HL-60 (cell line): ENCODE results near the gene WDR37.

Source experiments
- DNase-seq, 2 experiments: peaks; one replicate each; pipeline ENCODE4 v3.0.0-alpha.2; 2010 to 2020; ENCODE audit warnings: low read depth in 1 of 2, low spot score in 1 of 2
- H3K27ac ChIP-seq: fragments of 250-450 bp; sonication (Bioruptor Pico); replicated peaks from 2 replicates; pipeline ENCODE4 v1.5.1; 2020; ENCODE audit warnings: mild to moderate bottlenecking, moderate library complexity
- H3K27me3 ChIP-seq: fragments of 250-450 bp; sonication (Bioruptor Pico); 2 replicates; pipeline ENCODE4 v1.5.1; 2021; ENCODE audit warnings: mild to moderate bottlenecking, moderate library complexity; ENCODE audit not compliant: insufficient read depth, poor library complexity, severe bottlenecking
- H3K4me3 ChIP-seq: replicated peaks from 2 replicates; pipeline ENCODE4 v1.5.1; 2011; ENCODE audit warnings: mild to moderate bottlenecking, control low read depth, low read length; ENCODE audit not compliant: insufficient read depth
- CTCF ChIP-seq: IDR thresholded peaks from one replicate; pipeline ENCODE4 v1.5.1; 2011; ENCODE audit warnings: low read length, control low read depth, inconsistent platforms; ENCODE audit not compliant: insufficient read depth
- GABPA ChIP-seq: IDR thresholded peaks from 2 replicates; pipeline ENCODE4 v1.6.1; 2012; ENCODE audit warnings: low read depth
- POLR2AphosphoS5 ChIP-seq: IDR thresholded peaks from 2 replicates; pipeline ENCODE4 v1.6.1; 2012; ENCODE audit warnings: low read depth
- SPI1 ChIP-seq: IDR thresholded peaks from 2 replicates; pipeline ENCODE4 v1.6.1; 2012; ENCODE audit warnings: low read depth, mild to moderate bottlenecking, borderline replicate concordance
- TF ChIP-seq, protein P1 (sequence below): IDR thresholded peaks from 2 replicates; pipeline ENCODE4 v1.6.1; 2012; ENCODE audit warnings: low read depth; ENCODE audit not compliant: insufficient replicate concordance

The WDR37 gene

DNA sequence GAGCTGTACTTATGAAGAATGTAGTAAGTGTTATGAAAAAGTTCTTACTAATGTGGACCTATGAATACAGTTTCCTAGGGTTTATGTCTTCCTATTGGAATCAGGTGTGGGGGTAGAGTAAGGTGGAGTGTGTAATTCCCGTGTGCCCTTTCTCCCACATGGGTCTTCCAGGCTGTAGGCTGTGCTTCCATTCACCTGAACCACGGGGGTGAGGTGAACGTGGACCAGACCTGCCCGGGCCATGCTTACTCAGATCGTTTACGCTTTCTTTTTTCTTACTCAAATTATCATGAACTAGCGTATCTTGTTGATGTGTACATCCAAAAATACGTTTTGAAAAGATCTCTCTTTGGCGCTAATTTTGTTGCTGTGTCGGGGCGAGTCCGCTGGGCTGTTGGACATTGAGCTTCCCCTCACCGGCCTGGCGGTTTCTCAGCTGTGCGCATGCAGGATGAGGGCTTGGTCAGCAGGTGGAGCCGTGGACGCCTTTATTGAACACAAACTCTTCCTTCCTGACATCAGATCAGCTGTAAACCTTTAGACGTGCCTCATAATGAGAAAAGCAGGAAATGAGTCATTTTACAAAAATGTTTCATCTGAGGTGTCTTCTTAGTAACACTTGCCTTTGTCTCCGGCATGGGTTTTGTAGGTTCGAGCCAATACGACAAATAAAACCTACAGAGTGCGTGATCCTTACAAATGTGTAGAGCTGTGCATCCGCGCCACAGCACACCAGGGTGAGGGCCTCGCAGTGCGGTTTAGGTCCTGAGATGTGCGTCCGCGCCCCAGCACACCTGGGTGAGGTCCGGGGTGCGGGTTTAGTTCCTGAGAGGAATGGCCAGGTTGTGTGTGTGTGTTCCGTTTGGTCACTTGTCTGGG, 53.8 kb downstream of the WDR37 start:
- peak; percentile 11 to 19 for DNase-seq
- Histone ChIP-seq H3K27me3 (no peaks in the 10 kb centered on the region), H3K27ac (no peak overlapping the region), H3K4me3 (no peak overlapping the region)
- no peak for TF ChIP-seq POLR2AphosphoS5
- TF ChIP-seq, protein P1, sequence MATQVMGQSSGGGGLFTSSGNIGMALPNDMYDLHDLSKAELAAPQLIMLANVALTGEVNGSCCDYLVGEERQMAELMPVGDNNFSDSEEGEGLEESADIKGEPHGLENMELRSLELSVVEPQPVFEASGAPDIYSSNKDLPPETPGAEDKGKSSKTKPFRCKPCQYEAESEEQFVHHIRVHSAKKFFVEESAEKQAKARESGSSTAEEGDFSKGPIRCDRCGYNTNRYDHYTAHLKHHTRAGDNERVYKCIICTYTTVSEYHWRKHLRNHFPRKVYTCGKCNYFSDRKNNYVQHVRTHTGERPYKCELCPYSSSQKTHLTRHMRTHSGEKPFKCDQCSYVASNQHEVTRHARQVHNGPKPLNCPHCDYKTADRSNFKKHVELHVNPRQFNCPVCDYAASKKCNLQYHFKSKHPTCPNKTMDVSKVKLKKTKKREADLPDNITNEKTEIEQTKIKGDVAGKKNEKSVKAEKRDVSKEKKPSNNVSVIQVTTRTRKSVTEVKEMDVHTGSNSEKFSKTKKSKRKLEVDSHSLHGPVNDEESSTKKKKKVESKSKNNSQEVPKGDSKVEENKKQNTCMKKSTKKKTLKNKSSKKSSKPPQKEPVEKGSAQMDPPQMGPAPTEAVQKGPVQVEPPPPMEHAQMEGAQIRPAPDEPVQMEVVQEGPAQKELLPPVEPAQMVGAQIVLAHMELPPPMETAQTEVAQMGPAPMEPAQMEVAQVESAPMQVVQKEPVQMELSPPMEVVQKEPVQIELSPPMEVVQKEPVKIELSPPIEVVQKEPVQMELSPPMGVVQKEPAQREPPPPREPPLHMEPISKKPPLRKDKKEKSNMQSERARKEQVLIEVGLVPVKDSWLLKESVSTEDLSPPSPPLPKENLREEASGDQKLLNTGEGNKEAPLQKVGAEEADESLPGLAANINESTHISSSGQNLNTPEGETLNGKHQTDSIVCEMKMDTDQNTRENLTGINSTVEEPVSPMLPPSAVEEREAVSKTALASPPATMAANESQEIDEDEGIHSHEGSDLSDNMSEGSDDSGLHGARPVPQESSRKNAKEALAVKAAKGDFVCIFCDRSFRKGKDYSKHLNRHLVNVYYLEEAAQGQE, result no peak
- peak; percentile 24 for TF ChIP-seq CTCF

GRCh38 chr10:1110674-1111119, 54.5 kb downstream of the WDR37 start:
- TF ChIP-seq GABPA (no peak), POLR2AphosphoS5 (no peak)
- no peak overlapping the region for H3K4me3 ChIP-seq
- no peak for DNase-seq
- no peaks in the 10 kb centered on the region for H3K27me3 ChIP-seq
- no peak overlapping the region for H3K27ac ChIP-seq

GRCh38 chr10:1114315-1114714, 58.1 kb downstream of the WDR37 start:
- DNase-seq, result no peak
- Histone ChIP-seq H3K27me3 (no peaks in the 10 kb centered on the region), H3K27ac (no peak overlapping the region), H3K4me3 (no peak overlapping the region)
- TF ChIP-seq CTCF (no peak), SPI1 (no peak), POLR2AphosphoS5 (no peak), GABPA (no peak)
- TF ChIP-seq, protein P1, result no peak

DNA sequence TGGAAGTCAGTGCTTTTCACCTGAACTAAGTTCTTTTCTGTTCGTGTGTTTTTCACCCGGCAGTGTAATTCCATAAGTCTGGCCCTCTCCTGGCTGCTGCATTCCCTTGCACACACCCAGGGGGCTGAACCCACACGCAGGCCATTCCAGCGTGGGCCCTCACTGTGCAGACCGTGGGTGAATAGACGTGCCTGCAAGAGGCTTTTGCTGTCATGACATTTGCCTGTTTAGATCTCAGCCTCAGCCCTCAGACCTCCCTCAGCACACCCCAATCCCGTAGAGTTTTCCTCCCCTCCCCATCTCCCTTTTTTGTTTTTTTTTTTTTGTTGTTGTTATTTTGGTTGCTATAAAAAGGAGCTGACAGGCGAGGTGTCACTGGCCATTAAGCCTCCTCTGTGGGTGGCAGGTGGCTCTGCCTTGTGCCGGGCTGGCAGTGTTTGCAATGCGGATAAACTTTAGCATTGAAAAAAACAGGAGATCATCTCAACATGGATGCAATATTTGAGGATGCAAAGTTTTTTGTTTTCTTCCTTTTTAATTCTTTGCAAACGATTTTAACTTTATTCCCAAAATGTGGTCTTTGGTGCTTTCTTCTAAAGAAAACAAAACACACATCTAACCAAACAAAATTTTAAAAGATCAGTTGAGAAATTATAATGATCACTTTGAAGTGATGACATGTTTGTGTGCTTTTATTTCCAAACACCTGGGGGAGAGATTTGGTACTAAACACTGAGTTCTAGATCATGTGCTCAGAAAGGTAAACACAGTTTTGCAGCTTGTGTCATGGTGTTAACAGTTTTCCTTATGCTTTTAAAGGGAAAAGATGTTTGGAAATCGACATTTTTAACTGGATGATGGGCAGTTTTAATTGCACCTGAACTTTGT, 58.8 kb downstream of the WDR37 start:
- Histone ChIP-seq H3K4me3 (no peak overlapping the region), H3K27me3 (no peaks in the 10 kb centered on the region), H3K27ac (no peak overlapping the region)
- TF ChIP-seq GABPA (no peak), SPI1 (no peak), CTCF (no peak), POLR2AphosphoS5 (no peak)
- TF ChIP-seq, protein P1, result no peak
- DNase-seq, result no peak
